ENCODE data around the gene SPATA13.
"Not testable (repeated sequence)": the region's sequence is repeated elsewhere in the genome, so short reads cannot be mapped to it uniquely, and the experiment has no call there.

The SPATA13 gene

DNA sequence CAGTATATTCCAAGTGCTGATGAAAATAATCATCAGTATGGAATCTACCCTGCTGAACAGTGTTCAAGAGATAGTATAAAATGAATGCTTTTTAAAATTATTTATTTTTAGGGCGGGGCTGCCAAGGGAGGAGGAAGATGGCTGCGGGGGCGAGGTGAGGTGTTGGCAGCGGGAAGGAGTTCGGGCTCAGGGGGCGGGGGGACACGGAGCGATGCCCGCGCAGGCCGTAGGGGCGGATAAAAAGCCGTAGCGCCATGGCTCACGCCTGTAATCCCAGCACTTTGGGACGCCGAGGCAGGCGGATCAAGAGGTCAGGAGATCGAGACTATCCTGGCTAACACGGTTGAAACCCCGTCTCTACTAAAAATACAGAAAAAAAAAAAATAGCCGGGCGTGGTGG, 167.1 kb downstream of the SPATA13 start:
- DNase-seq = not testable (repeated sequence)

- peak; percentile 71 for DNase-seq
Measured at GRCh38 chr13:24328145-24328544, 167.6 kb downstream of the SPATA13 start.

DNA sequence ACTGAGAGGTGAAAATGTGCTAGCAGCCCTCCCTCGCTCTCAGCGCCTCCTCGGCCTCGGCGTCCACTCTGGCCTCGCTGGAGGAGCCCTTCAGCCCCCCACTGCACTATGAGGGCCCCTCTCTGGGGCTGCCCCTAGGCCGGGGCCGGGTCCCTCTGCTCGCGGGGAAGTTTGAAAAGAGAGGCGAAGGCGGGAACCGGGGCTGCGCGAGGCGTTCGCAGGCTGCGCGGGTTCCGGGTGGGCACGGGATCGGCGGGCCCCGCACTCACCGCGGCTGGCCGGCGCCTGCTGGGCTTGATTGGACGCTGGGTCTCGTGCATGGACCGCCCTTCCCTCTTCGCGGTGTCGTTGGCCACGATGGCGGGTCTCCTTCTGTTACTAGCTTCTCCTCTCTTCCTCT, 178.2 kb downstream of the SPATA13 start:
- no peak for DNase-seq

- no peak for DNase-seq
Measured at GRCh38 chr13:24339937-24340607, 179.6 kb downstream of the SPATA13 start.

DNA sequence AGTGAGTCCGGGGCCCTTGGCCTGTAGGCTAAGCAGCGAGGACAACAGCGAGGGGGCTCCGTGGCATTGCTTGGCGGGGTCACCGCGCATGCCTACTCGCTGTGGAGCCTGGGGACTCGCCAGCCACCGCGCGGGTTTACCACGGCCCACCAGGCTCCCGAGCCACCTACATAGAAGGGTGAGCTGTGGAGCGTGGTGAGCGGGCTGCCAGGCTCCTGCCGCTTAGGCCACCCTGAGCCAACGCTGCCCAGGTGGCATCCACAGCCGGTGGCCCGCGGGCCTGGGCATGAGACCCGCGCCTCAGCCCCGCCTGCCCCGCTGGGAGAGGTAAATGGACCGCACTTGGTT, 180.1 kb downstream of the SPATA13 start:
- no peak for DNase-seq

- DNase-seq = no peak
Measured at GRCh38 chr13:24341439-24341838, 180.9 kb downstream of the SPATA13 start.

- no peak for DNase-seq
Measured at GRCh38 chr13:24348385-24348784, 187.9 kb downstream of the SPATA13 start.

DNA sequence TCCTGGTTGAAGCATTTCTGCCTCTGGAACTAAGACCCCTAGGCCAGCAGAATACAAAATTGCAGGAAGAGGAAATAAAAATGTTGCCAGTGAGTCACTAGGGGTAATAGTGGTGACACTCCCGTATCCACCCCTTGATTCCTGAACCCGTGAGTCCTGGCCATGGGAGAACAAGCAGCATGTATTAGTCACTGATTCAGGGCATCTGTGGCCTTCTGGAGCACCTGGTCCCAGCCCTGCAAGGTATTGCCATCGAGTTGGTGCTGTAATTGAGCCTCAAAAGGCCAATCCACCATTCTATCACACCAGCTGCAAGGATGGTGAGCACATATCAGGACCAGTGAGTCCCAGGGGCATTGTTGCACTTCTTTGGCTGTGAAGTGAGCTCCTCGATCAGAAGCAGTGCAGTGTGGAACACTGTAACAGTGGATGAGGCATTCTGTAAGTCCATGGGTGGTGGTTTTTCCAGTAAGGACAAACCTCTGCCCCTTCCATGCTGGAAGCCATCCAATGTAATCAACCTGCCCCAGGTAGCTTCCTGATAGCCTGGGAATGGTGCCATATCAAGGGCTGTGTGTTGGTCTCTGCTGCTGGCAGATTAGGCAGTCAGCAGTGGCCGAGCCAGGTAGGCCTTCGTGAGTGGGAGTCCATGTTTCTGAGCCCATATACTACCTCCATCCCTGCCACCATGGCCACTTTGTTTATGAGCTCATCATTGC, 188.4 kb downstream of the SPATA13 start:
- no peak for DNase-seq

DNA sequence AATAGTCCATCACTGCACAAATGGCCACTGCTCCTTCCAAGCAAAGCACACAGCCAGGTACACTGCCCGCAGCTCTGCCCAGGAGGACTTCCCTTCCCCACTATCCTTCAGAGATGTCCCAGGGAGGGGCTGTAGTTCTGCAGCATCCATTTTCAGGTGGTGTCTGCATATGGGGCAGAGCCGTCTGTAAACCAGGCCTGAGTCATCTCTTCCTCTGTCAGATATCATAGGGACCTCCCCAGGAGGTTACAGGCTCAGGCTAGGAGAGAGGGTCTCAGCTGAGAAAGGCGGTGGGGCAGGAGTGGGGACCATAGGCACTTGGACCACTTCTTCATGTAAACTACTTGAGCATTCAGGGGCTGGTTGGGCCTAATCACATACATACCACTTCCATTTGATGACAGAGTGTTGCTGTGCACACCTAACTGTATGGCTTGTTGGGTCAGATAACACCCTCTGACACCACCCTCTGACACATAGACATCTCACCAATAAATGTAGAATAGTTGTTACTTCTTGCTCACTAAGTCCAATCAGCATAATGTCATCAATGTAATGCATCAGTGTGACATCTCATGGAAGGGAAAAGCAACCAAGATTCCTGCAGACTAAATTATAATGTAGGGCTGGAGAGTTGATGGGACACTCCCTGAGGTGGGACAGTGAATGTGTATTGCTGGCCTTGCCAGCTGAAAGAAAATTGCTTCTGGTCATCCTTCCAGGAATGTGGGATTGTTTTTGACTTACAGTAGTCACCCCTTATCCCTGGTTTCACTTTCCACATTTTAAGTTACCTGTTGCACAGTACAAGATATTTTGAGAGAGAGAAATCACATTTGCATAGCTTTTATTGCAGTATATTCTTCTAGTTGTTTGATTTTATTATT, 189.5 kb downstream of the SPATA13 start:
- not testable (repeated sequence) for DNase-seq

- no peak for DNase-seq
Measured at GRCh38 chr13:24351423-24351822, 190.9 kb downstream of the SPATA13 start.

- no peak for DNase-seq
Measured at GRCh38 chr13:24353736-24354135, 193.2 kb downstream of the SPATA13 start.

DNA sequence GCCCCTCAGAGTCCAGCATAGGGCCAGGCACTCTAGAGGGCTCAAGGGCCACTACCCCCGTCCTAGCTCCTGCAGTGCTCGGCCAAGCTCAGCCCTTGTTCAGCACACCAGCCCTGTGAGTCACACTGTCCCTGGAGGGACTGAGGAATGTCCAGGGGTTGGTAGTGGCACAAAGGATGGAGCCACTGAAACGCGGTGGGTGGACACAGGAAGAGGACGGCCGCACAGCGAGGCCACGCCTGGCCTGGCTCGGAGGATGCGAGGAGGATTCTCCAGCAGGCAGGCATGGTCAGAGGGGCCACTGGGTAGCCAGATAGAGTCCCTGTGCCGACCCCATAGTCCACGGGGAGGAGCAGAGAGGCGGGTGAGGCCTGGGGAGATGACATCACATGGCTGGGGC, 194.6 kb downstream of the SPATA13 start:
- DNase-seq = no peak

DNA sequence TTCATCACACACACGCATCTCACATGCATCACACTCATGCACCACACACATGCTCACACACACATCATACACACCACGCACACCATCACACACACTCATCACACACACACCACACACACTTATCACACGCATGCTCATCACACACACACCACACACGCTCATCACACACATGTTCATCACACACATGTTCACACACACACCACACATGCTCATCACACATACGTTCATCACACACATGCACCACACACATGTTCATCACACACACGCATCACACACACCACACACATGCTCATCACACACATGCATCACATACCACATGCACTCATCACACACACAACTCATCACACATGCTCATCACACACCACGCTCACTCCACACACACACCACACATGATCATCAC, 195.8 kb downstream of the SPATA13 start:
- DNase-seq = no peak
